NOMO-1 treated with DMSO at 0.1 percent for 48 hours (cell line): ENCODE measurements around the gene KRTAP10-3.
"Not testable (repeated sequence)": the region's sequence is repeated elsewhere in the genome, so short reads cannot be mapped to it uniquely, and the experiment has no call there.

Source experiments
- DNase-seq: peaks from one replicate; lab custom pipeline; 2025; ENCODE audit not compliant: unreplicated experiment; lab: John Stamatoyannopoulos, UW

KRTAP10-3 gene

GRCh38 chr21:44590897-44591800, 32.6 kb upstream of the KRTAP10-3 start:
- not testable (repeated sequence) for DNase-seq

- DNase-seq: no peak
These were observed 31.7 kb upstream of the KRTAP10-3 start for GRCh38 chr21:44590311-44590721.

- DNase-seq: no peak
These were observed 31.2 kb upstream of the KRTAP10-3 start for GRCh38 chr21:44589586-44590305.

GRCh38 chr21:44589094-44589493, 30.5 kb upstream of the KRTAP10-3 start:
- no peak for DNase-seq

GRCh38 chr21:44585892-44586291, 27.3 kb upstream of the KRTAP10-3 start:
- DNase-seq: no peak

GRCh38 chr21:44583800-44584147, 25.2 kb upstream of the KRTAP10-3 start:
- DNase-seq: no peak

- no peak for DNase-seq
These were observed 24.6 kb upstream of the KRTAP10-3 start for GRCh38 chr21:44583089-44583799.

- no peak for DNase-seq
These were observed 23.5 kb upstream of the KRTAP10-3 start for GRCh38 chr21:44582055-44582454.

GRCh38 chr21:44581158-44581557, 22.6 kb upstream of the KRTAP10-3 start:
- no peak for DNase-seq

GRCh38 chr21:44580231-44580821, 21.7 kb upstream of the KRTAP10-3 start, which contains the start of gene KRTAP10-5:
KRTAP10-5 (minus strand) TSS chr21:44580604; CDS start chr21:44580578, 26 bp downstream.
- not testable (repeated sequence) for DNase-seq

- no peak for DNase-seq
These were observed 21.2 kb upstream of the KRTAP10-3 start for GRCh38 chr21:44579833-44580144.

GRCh38 chr21:44579056-44579832, 20.6 kb upstream of the KRTAP10-3 start:
- DNase-seq: no peak

GRCh38 chr21:44578371-44579055, 19.9 kb upstream of the KRTAP10-3 start:
- DNase-seq: no peak

- DNase-seq: no peak
These were observed 17.4 kb upstream of the KRTAP10-3 start for GRCh38 chr21:44576025-44576420.

- no peak for DNase-seq
These were observed 16.9 kb upstream of the KRTAP10-3 start for GRCh38 chr21:44575307-44576024.

- no peak for DNase-seq
These were observed 16.1 kb upstream of the KRTAP10-3 start for GRCh38 chr21:44574457-44575306.

GRCh38 chr21:44573630-44574456, 15.2 kb upstream of the KRTAP10-3 start, which contains the start of gene KRTAP10-4:
KRTAP10-4 (plus strand) TSS chr21:44573729; CDS start chr21:44573759, 30 bp downstream.
- not testable (repeated sequence) for DNase-seq
